A673 (cell line): ENCODE data around the gene ARHGAP22. TPM values are rescaled to one million over a fixed set of nuclear protein-coding genes. Genes with fewer than 3 reads are reported as not detected.

ENCODE experiments used
- BruUV-seq: library from RNA; stranded (reverse); fragments of 400-500 nt; replicated peaks from 2 replicates; lab custom pipeline; 2021; lab: Mats Ljungman, UMichigan
- CTCF ChIA-PET: fragments of 300-600 bp; sonication (Branson Sonifier 250); formaldehyde crosslinking; loops from one replicate; lab custom pipeline; 2022; ENCODE audit warnings: antibody characterized with exemption; lab: Charles Lee
- POLR2A ChIA-PET: fragments of 300-600 bp; sonication (Branson Sonifier 250); formaldehyde crosslinking; loops from one replicate; lab custom pipeline; 2022; ENCODE audit warnings: antibody characterized with exemption; ENCODE audit not compliant: low non-redundant PET; lab: Charles Lee
- DNase-seq: peaks from one replicate; pipeline ENCODE4 v3.0.0-alpha.2; 2015; ENCODE audit warnings: low spot score
- H3K27ac ChIP-seq: fragments of 200-600 bp; sonication (generic); 2 replicates; pipeline ENCODE4 v1.5.1; 2016; ENCODE audit warnings: mixed run types, low read depth, mild to moderate bottlenecking, mixed read lengths, antibody characterized with exemption, low read length; ENCODE audit not compliant: poor library complexity, severe bottlenecking
- H3K27me3 ChIP-seq: fragments of 200-600 bp; sonication (generic); replicated peaks from 2 replicates; pipeline ENCODE4 v1.6.1; 2017; ENCODE audit warnings: mixed run types, low read depth, mild to moderate bottlenecking, mixed read lengths, antibody characterized with exemption, low read length; ENCODE audit not compliant: insufficient read depth, poor library complexity
- H3K36me3 ChIP-seq: fragments of 200-600 bp; sonication (generic); 2 replicates; pipeline ENCODE4 v1.6.1; 2016; ENCODE audit warnings: mixed run types, mild to moderate bottlenecking, mixed read lengths, antibody characterized with exemption, low read length; ENCODE audit not compliant: insufficient read depth, poor library complexity, severe bottlenecking
- H3K4me1 ChIP-seq: fragments of 200-600 bp; sonication (generic); 2 replicates; pipeline ENCODE4 v1.6.1; 2017; ENCODE audit warnings: mixed run types, mild to moderate bottlenecking, mixed read lengths, antibody characterized with exemption, low read length; ENCODE audit not compliant: insufficient read depth, poor library complexity, severe bottlenecking
- H3K4me3 ChIP-seq: fragments of 200-600 bp; sonication (generic); 2 replicates; pipeline ENCODE4 v1.5.1; 2016; ENCODE audit warnings: low read depth, mixed run types, mild to moderate bottlenecking, mixed read lengths, low read length; ENCODE audit not compliant: poor library complexity, severe bottlenecking
- H3K9me3 ChIP-seq: fragments of 200-600 bp; sonication (generic); 2 replicates; pipeline ENCODE4 v1.6.1; 2016; ENCODE audit warnings: mixed run types, low read depth, mild to moderate bottlenecking, mixed read lengths, antibody characterized with exemption, low read length; ENCODE audit not compliant: poor library complexity, severe bottlenecking
- EZH2 ChIP-seq: fragments of 200-600 bp; sonication (generic); IDR thresholded peaks from 2 replicates; pipeline ENCODE4 v1.6.1; 2017; ENCODE audit warnings: borderline replicate concordance, low read depth, mild to moderate bottlenecking, mixed read lengths, antibody characterized with exemption, low read length; ENCODE audit not compliant: poor library complexity, severe bottlenecking
- intact Hi-C: fragments of 100-400 bp; cut with micrococcal nuclease; formaldehyde crosslinking; loops from one replicate; pipeline ENCODE4 v1.10.0; 2022; ENCODE audit not compliant: unreplicated experiment
- total RNA-seq: library from RNA; stranded (reverse); gene quantifications from 2 replicates; pipeline ENCODE4 v1.2.3, GENCODE V29; 2021
- TF ChIP-seq, protein P1 (sequence below): fragments of 300-800, 200-600 bp; sonication (generic); conservative IDR thresholded peaks from 2 replicates; pipeline ENCODE4 v1.5.1; 2017; ENCODE audit warnings: low read depth, mild to moderate bottlenecking, antibody characterized with exemption, low read length, moderate library complexity, mixed read lengths

The ARHGAP22 gene
- total RNA-seq, 1 experiment from 2014 or later: 0.47 TPM

DNA sequence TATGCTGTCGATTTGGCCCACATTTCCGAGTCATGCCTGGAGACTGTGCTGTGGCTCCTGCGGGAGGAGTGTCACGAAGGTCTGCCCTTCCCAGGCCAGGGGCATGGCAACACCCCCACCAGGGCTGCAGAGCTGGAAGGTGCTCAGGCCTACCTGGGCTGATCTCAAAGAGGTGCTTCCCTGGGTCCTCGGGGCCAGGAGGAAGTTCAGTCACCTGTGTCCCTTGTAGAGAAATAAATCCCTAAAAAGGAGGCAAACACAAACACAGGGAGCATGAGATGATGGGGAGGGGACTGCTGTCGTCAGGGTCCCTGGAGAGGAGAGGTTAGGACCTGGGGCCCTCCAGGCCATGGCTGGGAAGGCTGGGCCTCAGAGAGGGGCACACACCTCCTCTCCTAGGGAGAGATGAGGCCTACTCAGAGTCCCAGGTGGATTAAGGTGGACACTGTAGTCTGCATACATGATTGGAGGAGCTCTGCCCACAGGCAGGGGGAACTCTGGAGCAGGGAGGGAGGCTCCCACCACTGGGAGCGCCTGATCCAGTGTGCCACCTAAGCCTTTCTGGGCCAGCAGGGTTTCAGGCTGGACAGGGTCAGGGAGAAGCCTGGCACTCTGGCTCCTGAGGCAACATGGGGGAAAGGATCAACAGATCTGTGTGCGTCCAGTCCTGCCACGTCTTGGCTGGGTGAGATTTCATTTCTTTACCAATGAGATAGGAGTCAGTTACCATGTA is 49.4 kb downstream of the ARHGAP22 start:
- no TSS peak for BruUV-seq
- peaks cover 5% of the 10 kb centered on the region for H3K27me3 ChIP-seq
- intact Hi-C loops: no loop called here
- no peaks in the 10 kb centered on the region for H3K4me1 ChIP-seq
- TF ChIP-seq, protein P1, sequence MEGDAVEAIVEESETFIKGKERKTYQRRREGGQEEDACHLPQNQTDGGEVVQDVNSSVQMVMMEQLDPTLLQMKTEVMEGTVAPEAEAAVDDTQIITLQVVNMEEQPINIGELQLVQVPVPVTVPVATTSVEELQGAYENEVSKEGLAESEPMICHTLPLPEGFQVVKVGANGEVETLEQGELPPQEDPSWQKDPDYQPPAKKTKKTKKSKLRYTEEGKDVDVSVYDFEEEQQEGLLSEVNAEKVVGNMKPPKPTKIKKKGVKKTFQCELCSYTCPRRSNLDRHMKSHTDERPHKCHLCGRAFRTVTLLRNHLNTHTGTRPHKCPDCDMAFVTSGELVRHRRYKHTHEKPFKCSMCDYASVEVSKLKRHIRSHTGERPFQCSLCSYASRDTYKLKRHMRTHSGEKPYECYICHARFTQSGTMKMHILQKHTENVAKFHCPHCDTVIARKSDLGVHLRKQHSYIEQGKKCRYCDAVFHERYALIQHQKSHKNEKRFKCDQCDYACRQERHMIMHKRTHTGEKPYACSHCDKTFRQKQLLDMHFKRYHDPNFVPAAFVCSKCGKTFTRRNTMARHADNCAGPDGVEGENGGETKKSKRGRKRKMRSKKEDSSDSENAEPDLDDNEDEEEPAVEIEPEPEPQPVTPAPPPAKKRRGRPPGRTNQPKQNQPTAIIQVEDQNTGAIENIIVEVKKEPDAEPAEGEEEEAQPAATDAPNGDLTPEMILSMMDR: no peak
- TF ChIP-seq EZH2: no peak
- ChIA-PET POLR2A (no interaction called here), CTCF (no interaction called here)
- DNase-seq: no peak
- H3K27ac ChIP-seq: no peak overlapping the region
- no peak overlapping the region for H3K4me3 ChIP-seq
- no peaks in the 10 kb centered on the region for H3K9me3 ChIP-seq
- no peaks in the 10 kb centered on the region for H3K36me3 ChIP-seq

DNA sequence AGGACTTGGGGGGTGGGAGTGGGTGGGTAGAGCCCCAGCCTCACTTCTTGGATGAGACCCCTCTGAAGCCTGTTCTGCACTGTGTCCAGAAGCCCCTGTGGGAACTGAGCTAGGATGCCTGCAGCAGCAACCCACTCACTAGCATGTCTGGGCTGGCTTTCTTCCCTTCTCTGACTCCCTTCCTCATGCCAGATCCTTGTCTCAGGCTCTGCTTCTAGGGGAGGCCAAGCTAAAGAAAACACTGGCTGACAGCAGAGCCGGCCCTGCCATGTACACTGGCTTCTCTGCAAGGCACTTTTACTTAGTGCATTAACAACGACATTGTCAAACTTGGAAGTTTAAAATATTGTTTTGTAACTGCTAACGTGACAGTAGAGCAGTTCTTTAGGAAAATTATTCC is 50.2 kb downstream of the ARHGAP22 start:
- intact Hi-C loops: no loop called here
- BruUV-seq: no TSS peak
- H3K9me3 ChIP-seq: no peaks in the 10 kb centered on the region
- TF ChIP-seq, protein P1: no peak
- TF ChIP-seq EZH2: no peak
- H3K4me1 ChIP-seq: no peaks in the 10 kb centered on the region
- H3K27ac ChIP-seq: no peak overlapping the region
- DNase-seq: no peak
- H3K36me3 ChIP-seq: no peaks in the 10 kb centered on the region
- POLR2A ChIA-PET: no interaction called here
- H3K4me3 ChIP-seq: no peak overlapping the region
- H3K27me3 ChIP-seq: peaks cover 5% of the 10 kb centered on the region
- CTCF ChIA-PET: no interaction called here

DNA sequence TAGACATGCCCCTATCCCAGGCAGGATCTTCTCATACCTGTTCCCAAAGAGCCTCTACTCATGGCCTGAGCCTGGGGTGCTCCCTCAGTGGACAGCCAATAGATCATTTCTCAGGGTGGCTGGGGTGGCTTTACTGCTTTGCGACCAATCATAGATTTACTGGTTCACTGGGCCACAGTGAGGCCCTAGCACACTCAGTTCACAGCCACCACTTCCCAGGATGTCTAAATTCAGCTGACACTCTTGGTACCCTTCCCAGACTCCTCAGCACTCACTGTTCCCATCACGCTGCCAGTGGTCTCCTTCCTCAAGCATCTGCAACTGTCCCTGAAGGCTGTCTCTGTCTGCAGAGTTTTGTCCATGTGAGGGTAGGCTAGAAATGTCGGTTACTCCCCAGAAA is 50.6 kb downstream of the ARHGAP22 start:
- ChIA-PET CTCF (no interaction called here), POLR2A (no interaction called here)
- BruUV-seq: no TSS peak
- Histone ChIP-seq H3K36me3 (no peaks in the 10 kb centered on the region), H3K27ac (no peak overlapping the region), H3K9me3 (no peaks in the 10 kb centered on the region), H3K4me1 (no peaks in the 10 kb centered on the region), H3K27me3 (peaks cover 4% of the 10 kb centered on the region), H3K4me3 (no peak overlapping the region)
- no peak for TF ChIP-seq EZH2
- TF ChIP-seq, protein P1: no peak
- no peak for DNase-seq
- intact Hi-C loops: no loop called here
